Measurements from ENCODE around the gene OSBPL6.
"Not testable (repeated sequence)": the region's sequence is repeated elsewhere in the genome, so short reads cannot be mapped to it uniquely, and the experiment has no call there.

OSBPL6 gene

DNA sequence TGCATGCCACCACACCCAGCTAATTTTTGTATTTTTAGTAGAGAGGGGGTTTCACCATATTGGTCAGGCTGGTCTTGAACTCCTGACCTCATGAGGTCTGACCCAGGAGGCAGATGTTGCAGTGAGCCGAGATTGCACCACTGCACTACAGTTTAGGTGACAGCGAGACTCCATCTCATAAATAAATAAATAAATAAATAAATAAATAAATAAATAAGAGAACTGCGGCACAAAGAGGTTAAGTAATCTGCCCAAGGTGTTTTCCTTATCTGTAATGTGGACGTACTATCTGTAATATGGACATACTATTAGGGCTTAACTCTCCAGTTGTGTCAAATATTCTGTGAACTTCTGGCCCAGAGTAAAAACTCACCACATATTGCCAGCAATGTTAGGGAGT lies 4.1 kb downstream of the OSBPL6 start:
- DNase-seq (ENCODE audit: low spot score), result not testable (repeated sequence)

DNA sequence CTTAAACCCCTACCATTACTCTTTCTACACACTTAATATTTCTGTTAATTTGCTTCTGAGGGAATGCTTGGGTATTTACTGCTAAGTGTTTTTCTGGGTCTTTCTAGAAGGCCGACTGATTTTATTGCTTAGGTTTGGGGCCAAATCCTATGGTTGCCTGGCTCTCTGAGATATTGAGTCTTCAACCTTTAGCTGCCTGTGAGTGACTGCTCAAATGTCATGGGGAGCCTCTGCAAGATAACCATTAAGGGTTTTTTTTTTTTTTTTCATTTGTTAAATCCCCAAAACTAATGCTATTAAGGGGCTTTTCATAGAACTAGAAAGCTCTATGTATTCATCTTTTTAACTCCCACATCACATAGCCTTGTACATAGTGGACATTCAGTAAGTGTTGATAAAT lies 5.0 kb downstream of the OSBPL6 start:
- no peak for DNase-seq (ENCODE audit: low spot score)

DNA sequence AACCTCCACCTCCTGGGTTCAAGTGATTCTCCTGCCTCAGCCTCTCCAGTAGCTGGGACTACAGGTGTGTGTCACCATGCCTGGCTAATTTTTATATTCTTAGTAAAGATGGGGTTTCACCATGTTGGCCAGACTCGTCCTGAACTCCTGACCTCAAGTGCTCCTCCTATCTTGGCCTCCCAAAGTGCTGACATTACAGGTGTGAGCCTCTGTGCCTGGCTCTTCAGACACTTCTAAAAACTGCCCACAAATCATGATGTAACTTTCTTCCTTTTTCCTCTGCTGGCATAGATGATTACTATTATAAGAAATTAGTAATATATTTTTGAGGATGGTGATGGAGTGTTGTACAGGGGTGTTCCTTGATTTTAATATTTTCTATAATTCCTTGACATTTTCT lies 6.0 kb downstream of the OSBPL6 start:
- DNase-seq (ENCODE audit: low spot score), result no peak

DNA sequence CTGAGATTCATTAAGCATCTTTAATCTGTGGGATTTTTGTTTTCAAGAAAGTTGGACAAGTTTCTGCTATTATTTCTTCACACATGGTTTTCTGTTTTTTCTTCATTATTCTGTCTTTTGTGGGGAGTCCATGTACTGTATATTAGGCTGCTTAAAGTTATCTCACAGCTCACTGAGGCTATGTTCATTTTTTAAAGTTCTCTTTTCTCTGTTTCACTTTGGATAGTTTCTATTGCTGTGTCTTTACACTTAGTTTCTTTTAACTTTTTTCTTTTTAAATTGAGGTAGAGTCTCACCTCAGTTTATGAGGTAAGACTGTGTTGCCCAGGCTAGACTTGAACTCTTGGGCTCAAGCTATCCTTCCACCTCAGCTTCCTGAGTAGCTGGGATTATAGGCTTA lies 8.6 kb downstream of the OSBPL6 start:
- no peak for DNase-seq (ENCODE audit: low spot score)

DNA sequence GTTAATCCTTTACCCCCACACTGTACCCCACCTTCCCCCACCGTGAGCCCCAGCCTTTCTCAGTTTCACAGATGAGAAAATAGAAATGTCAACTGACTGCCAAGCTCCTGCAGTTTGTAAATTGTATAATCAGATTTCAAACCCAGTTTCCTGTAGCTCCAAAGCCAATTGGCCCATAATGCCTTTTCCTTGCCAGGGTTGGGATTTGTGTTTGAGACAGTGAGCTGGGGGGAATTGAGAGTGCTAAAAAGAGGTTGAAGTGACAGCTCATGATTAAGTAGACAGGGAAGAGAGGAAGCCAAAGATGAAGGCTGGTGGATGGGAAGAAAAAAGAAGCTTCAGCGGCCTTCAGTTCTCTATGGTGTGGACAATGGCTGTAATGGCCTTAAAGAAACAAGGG lies 10.7 kb downstream of the OSBPL6 start:
- DNase-seq (ENCODE audit: low spot score), result no peak

DNA sequence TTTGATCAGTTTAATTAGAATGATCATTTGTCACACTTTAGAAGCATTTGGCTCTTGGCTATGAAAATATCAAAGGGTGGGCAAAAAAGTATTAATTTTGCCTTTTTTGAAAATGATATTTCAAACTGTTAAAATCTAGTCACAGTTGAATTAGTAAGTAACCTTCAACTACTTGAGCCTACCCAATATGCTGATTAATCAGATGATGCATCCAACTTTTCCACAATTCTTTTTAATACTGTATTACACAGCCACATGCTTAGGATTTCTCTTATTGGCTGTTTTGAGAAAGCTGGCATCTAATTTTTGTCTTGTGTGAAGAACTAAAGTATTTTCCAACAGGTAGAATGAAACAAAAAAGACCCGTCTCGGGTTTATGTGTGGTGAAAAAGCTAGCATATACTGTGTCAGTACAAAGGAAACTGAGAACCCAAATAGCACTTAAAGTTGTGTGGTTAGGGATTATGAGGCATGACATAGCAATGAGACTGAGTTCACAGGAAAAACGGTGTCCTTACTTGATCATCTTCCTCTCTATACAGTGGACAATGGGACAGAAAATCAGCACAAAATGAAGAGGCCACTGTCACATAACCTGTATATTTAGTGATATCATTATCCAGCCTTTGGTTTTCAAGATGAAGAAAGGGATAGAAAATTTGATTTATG lies 11.7 kb downstream of the OSBPL6 start:
- no peak for DNase-seq (ENCODE audit: low spot score)

DNA sequence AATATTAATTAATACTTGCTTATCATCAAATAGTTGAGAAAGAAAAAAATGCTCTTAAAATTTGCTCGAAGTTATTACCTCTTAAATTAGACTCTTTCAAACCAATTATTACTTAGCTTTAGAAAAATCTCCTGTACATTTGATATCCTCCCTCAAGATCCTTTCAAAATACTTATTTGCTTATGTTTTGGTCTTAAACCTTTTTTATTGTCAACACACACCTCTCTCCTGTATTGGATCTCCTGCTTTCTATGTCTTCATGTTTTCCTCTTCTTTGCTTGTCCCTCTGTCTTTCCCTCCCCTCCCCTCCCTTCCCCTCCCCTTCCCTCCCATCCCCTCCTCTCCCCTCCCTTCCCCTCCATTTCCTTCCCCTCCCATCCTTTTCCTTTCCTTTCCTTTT lies 14.0 kb downstream of the OSBPL6 start:
- DNase-seq (ENCODE audit: low spot score), result no peak

DNA sequence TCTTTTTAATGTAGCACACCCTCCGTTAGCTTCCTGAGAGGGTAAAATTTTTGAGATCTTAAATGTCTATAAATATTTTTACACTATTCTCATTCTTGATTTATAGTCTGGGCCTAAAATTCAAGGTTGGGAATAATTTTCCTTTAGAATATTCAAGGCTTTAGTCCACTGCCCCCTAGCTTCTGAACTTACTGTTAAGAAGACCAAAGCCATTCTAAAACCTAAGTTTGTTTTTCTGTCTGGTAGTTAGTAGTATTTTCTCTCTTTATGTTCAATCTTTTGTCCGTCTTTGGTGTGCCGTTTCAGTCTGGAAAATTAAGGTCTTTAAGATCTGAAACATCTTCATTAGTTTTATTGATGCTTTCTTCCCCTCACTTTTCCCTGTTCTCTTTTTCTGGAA lies 14.5 kb downstream of the OSBPL6 start:
- no peak for DNase-seq (ENCODE audit: low spot score)

DNA sequence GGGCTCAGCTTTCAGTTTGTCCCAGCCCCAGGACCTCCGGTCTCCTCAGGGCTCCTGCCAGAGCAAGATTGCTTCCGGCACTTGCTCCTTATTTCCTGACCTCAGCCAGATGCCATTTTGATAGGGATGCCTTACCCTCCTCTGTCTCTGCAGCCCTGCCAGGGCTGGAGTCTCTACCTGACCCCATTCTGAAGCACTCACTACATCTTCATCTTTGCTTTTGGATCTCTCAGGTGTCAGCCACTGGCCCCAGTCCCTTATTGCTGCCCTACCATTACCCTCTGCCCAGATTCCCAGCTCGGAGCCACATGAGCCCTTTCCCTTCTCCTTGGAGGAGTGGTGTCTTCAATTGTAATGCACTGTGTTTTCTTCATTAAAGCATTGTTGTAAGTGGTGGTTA lies 17.1 kb downstream of the OSBPL6 start:
- no peak for DNase-seq (ENCODE audit: low spot score)

DNA sequence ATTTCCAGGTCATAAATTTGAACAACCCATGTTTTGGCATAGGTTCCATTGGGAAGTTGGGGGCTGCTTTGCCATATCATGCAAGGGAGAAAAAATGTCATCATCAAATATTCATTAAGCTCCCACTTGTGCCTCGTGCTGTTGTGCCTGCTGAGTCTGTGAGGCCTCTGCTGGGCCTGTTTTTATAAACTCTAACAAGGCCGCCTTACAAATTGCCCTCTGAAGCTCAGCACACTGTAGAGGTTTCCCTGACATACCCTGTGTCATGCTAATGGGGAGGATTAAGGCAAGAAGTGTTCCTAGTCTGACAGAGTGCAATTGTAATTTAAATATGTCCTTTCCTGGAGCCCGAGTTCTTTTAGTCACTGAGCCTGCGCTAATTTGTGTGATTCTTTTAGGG lies 17.6 kb downstream of the OSBPL6 start:
- DNase-seq (ENCODE audit: low spot score), result no peak

DNA sequence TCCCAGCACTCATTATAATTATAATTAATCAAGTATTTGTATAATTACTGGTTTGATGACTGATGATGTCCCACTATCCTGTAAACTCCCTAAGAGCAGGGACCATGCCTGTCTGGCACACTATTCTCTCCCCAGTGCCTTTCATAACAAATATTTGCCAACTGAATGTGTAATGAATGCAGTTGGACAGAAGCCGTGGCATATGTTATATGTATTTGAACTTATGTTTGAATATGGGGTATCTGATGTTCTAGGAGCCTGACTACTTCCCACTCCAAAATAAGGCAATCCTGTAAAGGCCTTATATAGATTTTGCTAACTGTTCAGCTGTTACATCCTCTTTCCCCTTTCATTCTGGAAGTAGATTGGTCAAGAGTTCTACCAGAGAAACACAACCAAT lies 19.7 kb downstream of the OSBPL6 start:
- DNase-seq (ENCODE audit: low spot score), result no peak

DNA sequence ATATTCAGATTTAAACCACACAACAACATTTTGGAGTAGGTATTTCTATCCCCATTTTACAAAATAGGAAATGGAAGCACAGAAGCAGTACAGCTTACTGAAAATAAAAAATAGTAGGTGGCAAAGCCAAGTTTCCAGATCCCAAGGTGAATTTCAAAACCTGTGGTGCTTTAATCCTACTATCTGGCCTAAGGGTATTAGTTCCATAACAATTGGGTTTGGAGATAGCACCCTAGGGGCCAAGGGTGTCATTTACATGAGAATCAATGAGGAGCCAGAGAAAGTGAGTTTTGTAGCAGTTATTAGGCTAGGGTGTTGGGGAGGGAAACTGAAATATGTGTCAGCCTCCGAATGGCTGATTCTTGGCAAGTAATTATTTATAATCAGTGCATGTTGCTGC lies 24.9 kb downstream of the OSBPL6 start:
- DNase-seq (ENCODE audit: low spot score), result no peak

DNA sequence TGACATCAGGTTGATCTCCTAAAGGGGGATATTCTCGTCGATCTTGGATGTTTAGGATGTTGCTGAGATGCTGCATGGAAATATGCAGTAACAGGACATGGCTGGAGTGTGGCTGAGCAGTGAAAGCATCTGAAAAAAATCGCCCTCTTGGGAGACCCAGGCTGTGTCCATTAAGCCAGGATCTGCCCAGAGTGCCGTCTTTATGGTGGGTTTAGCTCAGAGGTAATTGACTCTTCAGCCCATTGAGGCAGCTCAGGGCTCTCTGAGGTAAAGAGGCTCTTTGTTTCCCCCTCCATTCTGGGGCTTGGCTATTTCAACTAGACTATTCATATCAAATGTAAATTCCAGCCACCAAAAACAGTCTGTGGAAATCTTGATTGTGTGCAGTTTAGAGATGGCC lies 26.5 kb downstream of the OSBPL6 start:
- DNase-seq (ENCODE audit: low spot score), result no peak

DNA sequence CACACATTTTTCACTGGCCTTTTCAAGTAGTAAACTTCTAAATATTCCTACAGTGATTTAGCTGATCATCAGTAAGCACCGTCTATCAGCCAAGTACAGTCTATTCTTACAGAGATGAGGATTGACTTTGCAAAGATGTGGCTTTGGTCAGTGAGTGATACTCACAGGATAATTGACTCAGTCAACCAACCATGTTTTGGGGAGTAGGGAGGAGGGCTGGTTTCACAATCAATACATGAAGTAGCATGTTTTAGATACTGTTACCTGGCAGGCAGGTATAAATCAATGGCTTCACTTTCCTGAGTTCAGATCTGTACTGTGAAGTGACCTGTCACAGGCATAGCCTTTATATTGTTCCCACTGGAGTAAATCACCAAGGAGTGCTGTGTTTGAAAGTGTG lies 27.2 kb downstream of the OSBPL6 start:
- DNase-seq (ENCODE audit: low spot score), result no peak

DNA sequence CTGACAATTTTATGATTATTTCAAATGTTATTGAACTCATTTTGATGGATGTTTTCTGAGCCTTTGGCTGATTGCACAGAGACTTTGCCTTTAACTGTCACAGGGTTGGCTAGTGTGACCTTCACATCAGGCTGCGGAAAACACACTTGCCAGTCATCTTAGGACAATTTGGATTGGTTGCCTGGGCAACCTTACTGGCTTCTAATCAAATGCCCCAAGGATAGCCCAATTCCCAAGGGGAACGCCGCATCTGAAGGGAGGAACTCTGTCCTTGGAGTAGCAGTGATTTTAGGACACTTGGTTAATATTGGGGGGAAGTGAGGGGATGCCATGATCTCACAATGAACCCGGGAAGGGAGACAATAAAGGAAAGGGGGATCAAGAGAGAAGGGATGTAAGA lies 29.5 kb downstream of the OSBPL6 start:
- no peak for DNase-seq (ENCODE audit: low spot score)

DNA sequence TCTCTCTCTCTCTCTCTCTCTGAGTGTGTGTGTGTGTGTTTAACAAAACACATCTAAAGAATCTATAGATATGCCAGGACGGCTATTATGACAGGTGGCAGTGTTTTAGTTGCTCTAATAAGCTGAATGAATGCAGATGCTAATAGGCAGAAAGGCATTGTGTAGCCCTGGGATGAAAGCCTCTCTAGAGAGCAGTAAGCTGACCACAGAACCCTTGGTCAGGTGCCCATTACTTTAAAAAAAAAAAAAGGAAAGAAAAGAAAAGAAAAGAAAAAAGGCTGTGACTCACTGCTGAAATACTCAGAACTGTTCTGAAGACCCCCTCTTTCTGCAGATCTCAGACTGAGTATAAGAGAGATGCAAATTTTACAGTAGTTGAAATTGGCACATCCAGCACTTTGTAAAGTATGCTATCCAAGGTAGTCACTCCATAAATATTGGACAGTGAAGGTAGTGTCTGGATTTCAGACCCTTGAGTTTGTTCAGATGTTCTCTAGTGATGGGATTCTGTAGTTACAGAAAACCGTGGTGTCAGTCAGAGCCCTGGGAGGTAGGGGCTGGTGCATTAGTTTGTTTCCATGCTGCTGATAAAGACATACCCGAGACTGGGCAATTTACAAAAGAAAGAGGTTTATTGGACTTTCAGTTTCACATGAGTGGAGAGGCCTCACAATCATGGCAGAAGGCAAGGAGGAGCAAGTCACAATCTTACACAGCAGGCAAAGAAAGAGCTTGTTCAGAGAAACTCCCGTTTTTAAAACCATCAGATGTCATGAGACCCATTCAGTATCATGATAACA lies 30.9 kb downstream of the OSBPL6 start:
- DNase-seq (ENCODE audit: low spot score), result no peak

DNA sequence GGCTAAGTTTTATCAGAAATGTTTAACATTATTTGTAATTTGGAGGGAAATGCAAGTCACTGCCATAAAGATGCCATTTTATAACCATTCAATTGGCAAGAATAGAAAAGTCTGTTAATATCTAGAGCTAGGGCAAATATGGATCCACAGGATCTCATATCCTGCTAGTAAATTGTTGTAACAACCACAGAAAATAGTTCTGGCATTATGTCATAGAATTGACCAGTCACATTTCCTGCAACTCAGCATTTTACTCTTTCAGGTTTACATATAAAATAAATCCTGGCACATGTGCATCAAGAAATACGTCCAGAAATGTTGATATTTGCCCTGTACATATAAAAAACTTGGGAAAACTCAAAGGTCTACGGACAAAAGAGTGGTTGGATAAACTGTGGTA lies 32.9 kb downstream of the OSBPL6 start:
- DNase-seq (ENCODE audit: low spot score), result no peak

DNA sequence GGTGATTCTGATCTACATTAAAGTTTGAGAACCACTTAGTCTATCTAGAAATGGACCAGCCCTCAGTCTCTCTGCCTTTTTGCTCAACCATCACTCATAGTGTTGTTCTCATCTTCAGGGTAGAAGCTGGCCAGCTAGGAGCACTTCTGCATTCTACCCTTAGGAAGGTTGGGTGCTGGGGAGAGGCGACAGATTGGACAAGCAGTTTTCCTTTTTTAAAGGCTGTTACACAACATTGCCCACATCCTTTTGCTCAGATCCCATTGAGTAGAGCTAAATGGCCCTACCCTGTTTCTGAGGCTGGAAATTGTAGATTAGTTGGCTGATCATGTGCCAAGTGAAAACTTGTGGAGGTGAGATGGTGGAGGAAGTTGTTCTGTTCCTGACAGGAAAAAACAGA lies 35.6 kb downstream of the OSBPL6 start:
- DNase-seq (ENCODE audit: low spot score), result no peak

DNA sequence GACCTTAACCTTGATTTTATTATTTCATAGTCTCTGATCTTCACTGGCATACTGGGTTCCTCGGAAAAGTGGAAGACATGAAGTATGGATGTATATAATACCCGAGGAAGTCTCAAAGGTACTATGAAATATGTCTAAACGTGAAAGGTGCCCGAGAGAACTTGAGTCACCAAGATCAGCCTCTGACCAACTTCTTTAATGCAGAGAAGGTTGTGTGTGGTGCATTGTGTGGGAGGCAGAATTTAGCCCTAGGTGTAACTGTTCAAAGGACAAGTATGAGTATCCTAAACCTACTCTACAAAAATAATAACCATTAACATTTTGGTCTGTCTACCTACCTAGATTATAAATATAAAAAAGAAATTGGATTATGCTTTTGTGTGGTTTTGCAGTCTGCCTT lies 36.1 kb downstream of the OSBPL6 start:
- no peak for DNase-seq (ENCODE audit: low spot score)

DNA sequence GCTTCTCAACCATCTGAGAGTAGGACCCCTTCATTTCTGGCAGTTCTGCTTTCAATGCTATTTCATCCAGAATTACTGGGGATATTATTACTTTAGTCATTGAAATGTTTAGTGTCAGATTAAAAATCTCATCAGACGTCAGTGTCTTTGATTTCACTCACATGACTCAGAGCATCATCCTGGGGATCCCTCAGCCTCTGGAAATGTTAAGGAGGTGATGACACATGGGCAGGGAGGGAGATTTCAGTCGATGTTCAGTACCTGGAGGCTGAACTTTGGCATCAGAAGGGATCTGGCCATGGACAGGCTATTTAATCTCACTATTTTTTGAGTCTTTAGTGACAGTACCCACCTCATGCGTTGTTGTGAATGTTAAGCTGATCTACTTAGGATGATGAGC lies 39.1 kb downstream of the OSBPL6 start:
- no peak for DNase-seq (ENCODE audit: low spot score)

DNA sequence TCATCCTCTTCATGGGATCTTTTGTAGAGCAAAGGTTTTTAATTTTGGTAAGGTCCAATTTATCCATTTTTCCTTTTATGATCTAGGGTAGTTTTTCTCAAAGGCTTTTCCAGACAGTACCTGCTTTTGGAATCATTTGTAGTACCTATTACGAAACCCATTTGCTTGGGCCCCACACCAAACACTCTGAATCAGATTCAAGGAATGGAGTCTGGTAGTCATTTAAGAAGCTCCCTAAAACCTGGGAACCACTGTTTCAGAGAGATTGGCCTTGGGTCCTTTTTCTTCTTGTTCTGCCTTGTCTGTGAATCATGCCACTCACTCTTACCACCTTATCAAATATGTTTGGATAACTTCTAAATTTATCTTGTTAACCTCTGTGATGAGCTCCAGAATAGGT lies 40.3 kb downstream of the OSBPL6 start:
- DNase-seq (ENCODE audit: low spot score), result no peak

DNA sequence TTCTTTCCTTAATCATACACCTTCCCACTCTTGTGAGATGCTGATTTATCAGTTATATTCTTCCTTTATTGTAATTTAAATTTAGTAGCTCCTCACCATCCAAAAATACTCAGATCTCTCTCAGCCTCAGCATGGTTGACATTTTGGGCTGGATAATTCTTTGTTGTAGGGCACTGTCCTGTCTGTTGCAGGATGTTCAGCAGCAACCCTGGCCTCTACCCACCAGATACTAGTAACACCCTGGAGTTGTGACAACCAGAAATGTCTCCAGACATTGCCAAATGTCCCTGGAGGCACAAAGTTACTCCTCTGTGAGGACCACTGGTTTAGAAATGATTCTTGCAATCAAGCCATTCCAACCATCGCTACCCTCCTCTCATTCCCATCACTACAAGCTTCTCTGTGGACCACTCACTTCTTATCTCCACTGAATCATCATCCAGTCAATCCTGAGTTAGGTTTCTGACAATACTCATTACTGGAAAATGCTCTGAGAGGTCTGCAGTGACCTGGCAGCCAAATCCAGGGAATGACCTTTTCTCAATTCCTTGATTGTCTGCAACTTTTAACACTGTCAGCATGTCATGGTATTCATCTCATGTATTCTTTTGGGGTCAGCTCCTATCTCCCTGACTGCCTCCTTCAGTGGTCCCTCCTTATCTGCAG lies 43.3 kb downstream of the OSBPL6 start:
- no peak for DNase-seq (ENCODE audit: low spot score)

DNA sequence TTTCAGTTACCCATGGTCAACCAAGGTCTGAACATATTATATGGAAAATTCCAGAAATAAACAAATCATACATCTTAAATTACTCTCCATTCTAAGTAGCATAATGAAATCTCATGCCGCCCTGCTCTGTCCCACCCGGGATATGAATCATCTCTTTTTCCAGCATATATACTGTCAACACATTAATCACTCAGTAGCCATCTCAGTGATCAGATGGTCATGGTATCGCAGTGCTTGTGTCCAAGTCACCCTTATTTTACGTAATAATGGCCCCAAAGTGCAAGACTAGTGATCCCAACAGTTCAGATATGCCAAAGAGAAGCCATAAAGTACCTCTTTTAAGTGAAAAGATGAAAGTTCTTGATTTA lies 43.8 kb downstream of the OSBPL6 start:
- DNase-seq (ENCODE audit: low spot score), result no peak

DNA sequence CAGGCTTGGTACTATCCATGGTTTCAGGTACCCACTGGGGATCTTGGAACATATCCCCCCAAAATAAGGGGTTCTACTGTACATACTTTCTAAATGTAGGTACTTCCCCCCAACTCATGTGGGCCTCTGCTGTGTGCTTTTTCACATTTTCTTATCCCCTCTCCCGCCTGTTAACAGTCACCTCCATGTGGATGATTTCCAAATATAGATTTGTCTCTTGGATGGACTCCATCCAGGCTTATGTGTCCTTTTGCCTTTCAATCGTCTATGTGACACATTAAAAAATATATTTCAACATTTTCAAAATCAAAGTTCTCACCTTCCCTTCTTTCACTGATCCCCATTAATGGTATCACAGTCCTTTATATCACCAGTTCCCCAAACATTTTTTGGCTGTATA lies 44.4 kb downstream of the OSBPL6 start:
- no peak for DNase-seq (ENCODE audit: low spot score)
